ENCODE data around the gene PRKN. TPM values are rescaled to one million over a fixed set of nuclear protein-coding genes. Genes with fewer than 3 reads are reported as not detected.

The PRKN gene
- total and polyA plus RNA-seq, 9 of the 15 experiments (the other 6 are each of a cell fraction or from before 2014, with no cell fraction given), result 0.03 to 0.96 (median 0.15) TPM; not detected in 2

- intact Hi-C loops (cut with micrococcal nuclease) (no loop called here), in situ Hi-C loops (cut with MboI) (loop anchor here (5.0 to 10.0 kb wide), 2 partner anchors 445 to 862 kb away; no protein-coding TSS in a partner anchor)
- no TSS peak for BruUV-seq (replicated peaks)
- no peaks in the 10 kb centered on the region for H3K9me1 ChIP-seq (ENCODE audit: control insufficient read depth, insufficient read depth, low read length)
- ATAC-seq (no peak), FAIRE-seq (no peak), DNase-seq (ENCODE audit: extremely low read depth in 1 of 4, low spot score in 3 of 4) (no peak)
- H3K4me1 ChIP-seq (replicated peaks in 1 of 2; ENCODE audit: control insufficient read depth in 2 of 2, insufficient read depth in 2 of 2, low read length in 2 of 2), result peaks cover 20 to 24% of the 10 kb centered on the region in 2 experiments; a peak in 4 of 5 replicates
- CTCF ChIA-PET (ENCODE audit: low intra/inter-chr PET ratio), result interaction anchor here (0.7 kb wide), 1 partner anchor 121 kb away, joined by 3 read pairs; no protein-coding TSS in a partner anchor
- H3K9me3 ChIP-seq (replicated peaks; ENCODE audit: control insufficient read depth, insufficient read depth, low read depth, low read length), result no peaks in the 10 kb centered on the region
- no peak overlapping the region for H2AFZ ChIP-seq (ENCODE audit: low read depth, low read length)
- H3K4me2 ChIP-seq (ENCODE audit: insufficient read depth, low read length), result no peak overlapping the region
- peak; percentile 17; the same call in 1 of the 2 replicates for TF ChIP-seq USF1 (CRISPR knock-in tag; IDR thresholded peaks at IDR 0.05)
- no peak for TF ChIP-seq CUX1 (CRISPR knock-in tag; IDR thresholded peaks at IDR 0.05)
- no peak for TF ChIP-seq ZNF668 (CRISPR knock-in tag; IDR thresholded peaks at IDR 0.05)
- TF ChIP-seq POLR2AphosphoS2 (IDR thresholded peaks at IDR 0.05; ENCODE audit: low read length), result no peak
- POLR2A ChIA-PET, result interaction anchor here (0.6 to 1.2 kb wide), 3 partner anchors 8 to 261 kb away, joined by 3 read pairs; no protein-coding TSS in a partner anchor
- no peak overlapping the region for H3K9ac ChIP-seq (ENCODE audit: insufficient read depth in 1 of 2, low read depth in 2 of 2, low read length in 2 of 2)
- H4K20me1 ChIP-seq (replicated peaks; ENCODE audit: control insufficient read depth, insufficient read depth, low read length), result 0 out of 2 replicates have a peak, but pooled peaks cover 8% of the 10 kb centered on the region
- 34% methylated on average over 13 of the region's 13 CpGs for WGBS (ENCODE audit: insufficient coverage, low coverage, missing lambda C conversion rate)
- H3K27me3 ChIP-seq (ENCODE audit: control insufficient read depth in 2 of 2, insufficient read depth in 2 of 2, low read length in 2 of 2), result peaks cover 19 to 52% of the 10 kb centered on the region in 2 experiments
- H3K36me3 ChIP-seq (ENCODE audit: control insufficient read depth, insufficient read depth, low read length), result no peaks in the 10 kb centered on the region
- H3K4me3 ChIP-seq, result no peak overlapping the region
- no peaks in the 10 kb centered on the region for H3K79me2 ChIP-seq (ENCODE audit: control insufficient read depth, insufficient read depth, low read length)
- H3K27ac ChIP-seq (ENCODE audit: extremely low read depth, low read depth, low read length), result no peak overlapping the region
Observed at GRCh38 chr6:161377116-161377515, 1350.5 kb downstream of the PRKN start.
